Subcutaneous adipose tissue (tissue), 4 donors: Measurements from ENCODE around the gene SLC22A17. TPM values are rescaled to one million over a fixed set of nuclear protein-coding genes. Genes with fewer than 3 reads are reported as not detected.

Experiments
- CTCF ChIP-seq: fragments of 450-650 bp; IDR thresholded peaks from one replicate; pipeline ENCODE4 v1.5.1; 2016; ENCODE audit warnings: low read depth, mild to moderate bottlenecking, control low read depth, antibody characterized with exemption, moderate library complexity
- total RNA-seq, 4 donors: library from RNA; depleted of rRNA; stranded (reverse); fragments of >200 nt; gene quantifications; one replicate each; pipeline ENCODE4 v1.1.0, GENCODE V29; 2016

Gene SLC22A17
- total RNA-seq, 4 donors from 2014 or later: 1.8 to 5.5 (median 4.2) TPM

- TF ChIP-seq CTCF: no peak
Measured at GRCh38 chr14:23316300-23316699, 36.4 kb downstream of the SLC22A17 start.

GRCh38 chr14:23310546-23310945, 42.1 kb downstream of the SLC22A17 start:
- TF ChIP-seq CTCF: no peak

- TF ChIP-seq CTCF: no peak
Measured at GRCh38 chr14:23308721-23309445, 43.8 kb downstream of the SLC22A17 start.

- TF ChIP-seq CTCF: no peak
Measured at GRCh38 chr14:23307687-23308644, 44.7 kb downstream of the SLC22A17 start.

- TF ChIP-seq CTCF: no peak
Measured at GRCh38 chr14:23307146-23307530, 45.5 kb downstream of the SLC22A17 start.

- TF ChIP-seq CTCF: no peak
Measured at GRCh38 chr14:23306412-23307145, 46.1 kb downstream of the SLC22A17 start, which contains the start of gene BCL2L2. Gene BCL2L2 (plus strand): TSS chr14:23306833. CDS start chr14:23307768, 935 bp downstream.
